ENCODE results near the gene B4GALT5.
"Not testable (repeated sequence)": the region's sequence is repeated elsewhere in the genome, so short reads cannot be mapped to it uniquely, and the experiment has no call there.

Gene B4GALT5

GRCh38 chr20:49629606-49630005 lies 84.1 kb downstream of the B4GALT5 start:
- H3K9ac ChIP-seq (ENCODE audit: low read length) = no peak overlapping the region
- H3K36me3 ChIP-seq (replicated peaks; ENCODE audit: low read depth, low read length) = peaks cover 41% of the 10 kb centered on the region
- H3K27ac ChIP-seq (ENCODE audit: low read length) = no peak overlapping the region
- peaks cover 64% of the 10 kb centered on the region for H3K4me1 ChIP-seq (ENCODE audit: low read length)
- H3K4me2 ChIP-seq (ENCODE audit: low read length) = no peak overlapping the region
- no peak overlapping the region for H2AFZ ChIP-seq (ENCODE audit: low read depth, low read length)
- no peaks in the 10 kb centered on the region for H3K79me2 ChIP-seq (ENCODE audit: low read length)
- no peak overlapping the region for H3K4me3 ChIP-seq (ENCODE audit: low read length)
- peaks cover 26% of the 10 kb centered on the region for H4K20me1 ChIP-seq (ENCODE audit: insufficient read depth, low read length)
- H3K9me3 ChIP-seq (ENCODE audit: insufficient read depth, low read length) = no peaks in the 10 kb centered on the region
- TF ChIP-seq EZH2phosphoT487 (IDR thresholded peaks at IDR 0.05; ENCODE audit: low read depth) (no peak), CTCF (IDR thresholded peaks at IDR 0.05; ENCODE audit: low read depth, low read length) (no peak)
- H3K27me3 ChIP-seq (ENCODE audit: low read depth, low read length) = peaks cover 12% of the 10 kb centered on the region

DNA sequence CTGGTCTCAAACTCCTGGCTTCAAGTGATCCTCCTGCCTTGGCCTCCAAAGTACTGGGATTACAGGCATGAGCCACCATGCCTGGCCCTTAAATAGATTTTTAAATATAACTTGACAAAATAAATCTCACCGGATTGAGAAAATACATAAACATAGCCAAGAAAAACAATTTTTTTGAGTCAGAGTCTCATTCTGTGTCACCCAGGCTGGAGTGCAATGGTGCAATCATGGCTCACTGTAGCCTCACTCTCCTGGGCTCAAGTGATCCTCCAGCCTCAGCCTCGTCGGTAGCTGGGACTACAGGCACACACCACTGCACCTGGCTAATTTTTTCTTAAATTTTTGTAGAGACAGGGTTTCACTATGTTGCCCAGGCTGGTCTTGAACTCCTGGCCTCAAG lies 85.4 kb downstream of the B4GALT5 start:
- H3K9ac ChIP-seq (ENCODE audit: low read length); H3K79me2 ChIP-seq (ENCODE audit: low read length); H2AFZ ChIP-seq (ENCODE audit: low read depth, low read length); H3K27ac ChIP-seq (ENCODE audit: low read length); H3K4me3 ChIP-seq (ENCODE audit: low read length); H3K4me2 ChIP-seq (ENCODE audit: low read length); H3K9me3 ChIP-seq (ENCODE audit: insufficient read depth, low read length): not testable (repeated sequence)
- peaks cover 15% of the 10 kb centered on the region; the same call in 1 of the 2 replicates for H4K20me1 ChIP-seq (ENCODE audit: insufficient read depth, low read length)
- H3K36me3 ChIP-seq (replicated peaks; ENCODE audit: low read depth, low read length) = peaks cover 30% of the 10 kb centered on the region
- H3K4me1 ChIP-seq (ENCODE audit: low read length) = peaks cover 63% of the 10 kb centered on the region
- peaks cover 17% of the 10 kb centered on the region for H3K27me3 ChIP-seq (ENCODE audit: low read depth, low read length)

DNA sequence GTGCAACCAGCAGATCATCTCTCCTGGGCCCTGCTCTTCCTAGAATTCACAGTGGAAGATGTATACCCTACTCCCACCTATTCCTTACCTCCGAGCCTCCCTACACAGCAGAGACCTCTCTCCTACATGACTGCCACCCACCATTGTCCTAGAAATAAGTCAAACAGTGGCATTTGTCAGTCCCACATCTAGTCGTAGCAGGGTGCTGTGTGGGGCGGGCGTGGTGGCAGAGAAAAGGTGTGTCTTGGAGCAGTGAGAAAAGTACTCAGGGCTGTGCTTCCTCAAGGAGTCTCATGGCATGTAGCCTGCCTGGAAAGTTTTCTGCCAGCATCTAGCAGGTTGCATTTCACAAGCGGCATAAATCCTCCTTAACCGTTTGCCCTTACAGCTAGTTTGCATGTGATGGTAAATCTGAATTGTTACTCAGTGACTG lies 86.3 kb downstream of the B4GALT5 start:
- H3K27me3 ChIP-seq (ENCODE audit: low read depth, low read length) = peaks cover 20% of the 10 kb centered on the region
- H3K4me3 ChIP-seq (ENCODE audit: low read length) = no peak overlapping the region
- peaks cover 3% of the 10 kb centered on the region for H3K9me3 ChIP-seq (ENCODE audit: insufficient read depth, low read length)
- peaks cover 10% of the 10 kb centered on the region; the same call in 1 of the 2 replicates for H4K20me1 ChIP-seq (ENCODE audit: insufficient read depth, low read length)
- no peaks in the 10 kb centered on the region for H3K79me2 ChIP-seq (ENCODE audit: low read length)
- H3K36me3 ChIP-seq (replicated peaks; ENCODE audit: low read depth, low read length) = peaks cover 23% of the 10 kb centered on the region
- no peak overlapping the region for H2AFZ ChIP-seq (ENCODE audit: low read depth, low read length)
- H3K4me1 ChIP-seq (ENCODE audit: low read length) = peaks cover 59% of the 10 kb centered on the region
- TF ChIP-seq EZH2phosphoT487 (IDR thresholded peaks at IDR 0.05; ENCODE audit: low read depth) = no peak
- no peak for TF ChIP-seq CTCF (IDR thresholded peaks at IDR 0.05; ENCODE audit: low read depth, low read length)
- H3K4me2 ChIP-seq (ENCODE audit: low read length) = peak overlapping the region; percentile 55
- H3K9ac ChIP-seq (ENCODE audit: low read length) = no peak overlapping the region
- H3K27ac ChIP-seq (ENCODE audit: low read length) = no peak overlapping the region

GRCh38 chr20:49624988-49625387 lies 88.7 kb downstream of the B4GALT5 start:
- not testable (repeated sequence) for H3K4me2 ChIP-seq (ENCODE audit: low read length); H4K20me1 ChIP-seq (ENCODE audit: insufficient read depth, low read length); H3K4me3 ChIP-seq (ENCODE audit: low read length); H3K9ac ChIP-seq (ENCODE audit: low read length); H3K79me2 ChIP-seq (ENCODE audit: low read length); H3K27ac ChIP-seq (ENCODE audit: low read length); H2AFZ ChIP-seq (ENCODE audit: low read depth, low read length)
- Histone ChIP-seq H3K4me1 (ENCODE audit: low read length) (peaks cover 53% of the 10 kb centered on the region), H3K36me3 (replicated peaks; ENCODE audit: low read depth, low read length) (peaks cover 25% of the 10 kb centered on the region), H3K27me3 (ENCODE audit: low read depth, low read length) (peaks cover 31% of the 10 kb centered on the region), H3K9me3 (ENCODE audit: insufficient read depth, low read length) (peaks cover 11% of the 10 kb centered on the region)

- TF ChIP-seq CTCF (IDR thresholded peaks at IDR 0.05; ENCODE audit: low read depth, low read length) = no peak
- TF ChIP-seq EZH2phosphoT487 (IDR thresholded peaks at IDR 0.05; ENCODE audit: low read depth) = no peak
Measured at GRCh38 chr20:49624317-49624716, 89.4 kb downstream of the B4GALT5 start.

More at GRCh38 chr20:49624317-49624716, 89.4 kb downstream of the B4GALT5 start:
- Histone ChIP-seq H4K20me1 (ENCODE audit: insufficient read depth, low read length) (no peaks in the 10 kb centered on the region), H2AFZ (ENCODE audit: low read depth, low read length) (no peak overlapping the region), H3K27me3 (ENCODE audit: low read depth, low read length) (peaks cover 36% of the 10 kb centered on the region), H3K79me2 (ENCODE audit: low read length) (no peaks in the 10 kb centered on the region), H3K4me2 (ENCODE audit: low read length) (no peak overlapping the region), H3K9me3 (ENCODE audit: insufficient read depth, low read length) (peaks cover 11% of the 10 kb centered on the region), H3K4me3 (ENCODE audit: low read length) (no peak overlapping the region), H3K36me3 (replicated peaks; ENCODE audit: low read depth, low read length) (peaks cover 19% of the 10 kb centered on the region), H3K27ac (ENCODE audit: low read length) (no peak overlapping the region), H3K4me1 (ENCODE audit: low read length) (peaks cover 60% of the 10 kb centered on the region), H3K9ac (ENCODE audit: low read length) (no peak overlapping the region)

Measured in OCI-LY3 (cell line).